GM10266 (cell line): ENCODE measurements around the gene MCM10.

Experiments used
- DNase-seq: peaks from one replicate; pipeline ENCODE4 v3.0.0; 2012; ENCODE audit errors: extremely low spot score
- TF ChIP-seq, protein P1 (sequence below): IDR thresholded peaks from 2 replicates; pipeline ENCODE4 v1.5.1; 2012; ENCODE audit warnings: mild to moderate bottlenecking, low read depth; ENCODE audit not compliant: control insufficient read depth, insufficient read depth; ENCODE audit errors: missing control alignments

Gene MCM10

GRCh38 chr10:13193637-13194036 is 32.3 kb downstream of the MCM10 start:
- no peak for DNase-seq
- TF ChIP-seq, protein P1, sequence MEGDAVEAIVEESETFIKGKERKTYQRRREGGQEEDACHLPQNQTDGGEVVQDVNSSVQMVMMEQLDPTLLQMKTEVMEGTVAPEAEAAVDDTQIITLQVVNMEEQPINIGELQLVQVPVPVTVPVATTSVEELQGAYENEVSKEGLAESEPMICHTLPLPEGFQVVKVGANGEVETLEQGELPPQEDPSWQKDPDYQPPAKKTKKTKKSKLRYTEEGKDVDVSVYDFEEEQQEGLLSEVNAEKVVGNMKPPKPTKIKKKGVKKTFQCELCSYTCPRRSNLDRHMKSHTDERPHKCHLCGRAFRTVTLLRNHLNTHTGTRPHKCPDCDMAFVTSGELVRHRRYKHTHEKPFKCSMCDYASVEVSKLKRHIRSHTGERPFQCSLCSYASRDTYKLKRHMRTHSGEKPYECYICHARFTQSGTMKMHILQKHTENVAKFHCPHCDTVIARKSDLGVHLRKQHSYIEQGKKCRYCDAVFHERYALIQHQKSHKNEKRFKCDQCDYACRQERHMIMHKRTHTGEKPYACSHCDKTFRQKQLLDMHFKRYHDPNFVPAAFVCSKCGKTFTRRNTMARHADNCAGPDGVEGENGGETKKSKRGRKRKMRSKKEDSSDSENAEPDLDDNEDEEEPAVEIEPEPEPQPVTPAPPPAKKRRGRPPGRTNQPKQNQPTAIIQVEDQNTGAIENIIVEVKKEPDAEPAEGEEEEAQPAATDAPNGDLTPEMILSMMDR = no peak

DNA sequence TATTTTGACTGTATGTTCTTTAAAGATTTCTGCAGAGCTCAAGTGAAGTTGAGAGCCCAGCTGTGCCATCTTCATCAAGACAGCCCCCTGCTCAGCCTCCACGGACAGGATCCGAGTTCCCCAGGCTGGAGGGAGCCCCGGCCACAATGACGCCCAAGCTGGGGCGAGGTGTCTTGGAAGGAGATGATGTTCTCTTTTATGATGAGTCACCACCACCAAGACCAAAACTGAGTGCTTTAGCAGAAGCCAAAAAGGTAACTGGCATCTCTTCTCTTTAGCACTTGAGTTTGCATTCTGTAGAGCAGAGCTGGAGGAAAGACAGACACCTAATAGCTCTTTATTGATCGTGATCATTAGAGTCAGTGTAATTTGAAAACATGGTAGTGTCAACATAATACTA is 33.7 kb downstream of the MCM10 start:
- TF ChIP-seq, protein P1 = no peak
- no peak for DNase-seq

DNA sequence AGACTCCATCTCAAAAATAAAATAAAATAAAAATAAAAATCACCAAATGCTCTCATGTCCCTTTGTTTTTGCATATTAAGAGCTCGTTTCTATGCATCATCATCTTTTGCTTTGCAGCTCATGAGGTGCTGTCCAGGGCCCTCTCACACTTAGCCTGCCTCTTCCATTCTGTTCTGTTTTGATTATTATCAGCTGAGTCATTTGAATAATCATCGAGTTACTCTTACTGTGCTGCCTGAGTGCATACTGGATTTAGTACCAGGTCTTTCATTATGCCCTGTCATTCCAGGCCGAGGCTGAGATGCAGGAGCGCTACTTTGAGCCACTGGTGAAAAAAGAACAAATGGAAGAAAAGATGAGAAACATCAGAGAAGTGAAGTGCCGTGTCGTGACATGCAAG is 39.8 kb downstream of the MCM10 start:
- TF ChIP-seq, protein P1 = no peak
- DNase-seq = no peak

DNA sequence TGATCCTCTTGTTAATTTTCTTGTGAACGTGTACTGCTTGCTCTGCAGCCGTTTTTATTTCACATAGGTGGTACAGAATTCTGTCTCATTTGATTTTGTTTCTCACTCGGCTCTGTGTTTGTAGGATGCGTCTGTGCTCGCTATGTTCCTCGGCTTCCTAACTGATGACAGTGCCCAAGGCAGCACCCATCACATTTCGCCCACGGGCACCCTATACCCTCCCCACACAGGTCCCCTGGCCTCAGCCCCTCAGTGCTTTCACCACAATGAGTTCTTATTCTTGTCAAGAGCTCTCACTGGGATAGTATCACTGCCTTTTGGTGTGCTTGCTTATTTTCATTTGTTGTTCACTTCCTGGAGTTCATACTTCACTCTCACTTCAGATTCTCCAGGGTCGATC is 44.7 kb downstream of the MCM10 start:
- TF ChIP-seq, protein P1 = no peak

GRCh38 chr10:13206546-13207443 is 45.4 kb downstream of the MCM10 start:
- DNase-seq = no peak
- TF ChIP-seq, protein P1 = peak; percentile 35

More for the DNA sequence above, 44.7 kb downstream of the MCM10 start:
- no peak for DNase-seq

GRCh38 chr10:13213163-13213562 is 51.8 kb downstream of the MCM10 start:
- TF ChIP-seq, protein P1 = no peak
- DNase-seq = no peak

DNA sequence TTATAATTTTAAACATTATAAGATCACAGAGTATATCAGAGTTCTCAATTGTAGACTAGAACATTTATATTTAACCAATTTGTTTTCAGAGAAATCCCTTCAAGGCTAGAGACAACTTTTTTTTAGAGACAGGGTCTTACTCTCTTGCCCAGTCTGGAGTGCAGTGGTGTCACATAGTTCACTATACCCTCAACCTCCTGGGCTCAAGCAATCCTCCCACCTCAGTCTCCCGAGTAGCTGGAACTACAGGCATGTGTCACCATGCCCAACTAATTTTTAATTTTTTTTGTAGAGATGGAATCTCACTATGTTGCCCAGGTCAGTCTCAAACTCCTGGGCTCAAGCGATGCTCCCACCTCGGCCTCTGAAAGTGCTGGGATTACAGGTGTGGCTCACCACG is 57.5 kb downstream of the MCM10 start:
- no peak for DNase-seq
- TF ChIP-seq, protein P1 = no peak
